G401.6 (cell line): Measurements from ENCODE around the gene ATP8B4.

Experiments
- FAIRE-seq: peaks from 2 replicates; lab custom pipeline; 2012; peaks lifted over from hg19 to GRCh38; lab: Jason Lieb, UNC

ATP8B4 gene

GRCh38 chr15:50061503-50061902 is 57.5 kb downstream of the ATP8B4 start:
- FAIRE-seq: no peak

- no peak for FAIRE-seq
Observed at GRCh38 chr15:50059883-50060282, 59.1 kb downstream of the ATP8B4 start.

- no peak for FAIRE-seq
Observed at GRCh38 chr15:50059203-50059772, 59.7 kb downstream of the ATP8B4 start.

- no peak for FAIRE-seq
Observed at GRCh38 chr15:50057905-50058639, 61.0 kb downstream of the ATP8B4 start.

GRCh38 chr15:50057196-50057595 is 61.8 kb downstream of the ATP8B4 start:
- no peak for FAIRE-seq

- no peak for FAIRE-seq
Observed at GRCh38 chr15:50055750-50056157, 63.3 kb downstream of the ATP8B4 start.

GRCh38 chr15:50055332-50055731 is 63.7 kb downstream of the ATP8B4 start:
- FAIRE-seq: no peak

- FAIRE-seq: no peak
Observed at GRCh38 chr15:50053055-50053856, 65.8 kb downstream of the ATP8B4 start.

GRCh38 chr15:50051811-50052419 is 67.1 kb downstream of the ATP8B4 start:
- FAIRE-seq: peak; percentile 39

- FAIRE-seq: no peak
Observed at GRCh38 chr15:50050986-50051743, 67.9 kb downstream of the ATP8B4 start.

GRCh38 chr15:50049871-50050270 is 69.2 kb downstream of the ATP8B4 start:
- no peak for FAIRE-seq

GRCh38 chr15:50046867-50047266 is 72.2 kb downstream of the ATP8B4 start:
- no peak for FAIRE-seq

- no peak for FAIRE-seq
Observed at GRCh38 chr15:50046159-50046558, 72.9 kb downstream of the ATP8B4 start.

GRCh38 chr15:50044904-50045303 is 74.1 kb downstream of the ATP8B4 start:
- FAIRE-seq: no peak

- FAIRE-seq: no peak
Observed at GRCh38 chr15:50044406-50044805, 74.6 kb downstream of the ATP8B4 start.

- FAIRE-seq: no peak
Observed at GRCh38 chr15:50042775-50043174, 76.3 kb downstream of the ATP8B4 start.

- FAIRE-seq: no peak
Observed at GRCh38 chr15:50030456-50030855, 88.6 kb downstream of the ATP8B4 start.

GRCh38 chr15:50028326-50028725 is 90.7 kb downstream of the ATP8B4 start:
- no peak for FAIRE-seq

- no peak for FAIRE-seq
Observed at GRCh38 chr15:50024281-50024680, 94.8 kb downstream of the ATP8B4 start.

GRCh38 chr15:50018491-50018890 is 100.5 kb downstream of the ATP8B4 start:
- FAIRE-seq: no peak

- FAIRE-seq: no peak
Observed at GRCh38 chr15:50017522-50017921, 101.5 kb downstream of the ATP8B4 start.

- FAIRE-seq: no peak
Observed at GRCh38 chr15:50016951-50017350, 102.1 kb downstream of the ATP8B4 start.
